Nephron progenitor cell (in vitro differentiated cells): ENCODE data around the gene TMPRSS13.

Source experiments
- DNase-seq: peaks from one replicate; pipeline ENCODE4 v3.0.0; 2021
- H3K27ac Mint-ChIP-seq: 2 replicates; pipeline ENCODE4 v1.8.0; 2021; ENCODE audit warnings: mild to moderate bottlenecking, moderate library complexity, mixed read lengths
- H3K27me3 Mint-ChIP-seq: 2 replicates; pipeline ENCODE4 v1.8.0; 2021; ENCODE audit warnings: mild to moderate bottlenecking, low read depth, mixed read lengths; ENCODE audit not compliant: poor library complexity
- H3K36me3 Mint-ChIP-seq: 2 replicates; pipeline ENCODE4 v1.8.0; 2021; ENCODE audit warnings: low read depth, mixed read lengths
- H3K4me1 Mint-ChIP-seq: 2 replicates; pipeline ENCODE4 v1.8.0; 2021; ENCODE audit warnings: mixed read lengths
- H3K4me3 Mint-ChIP-seq: 2 replicates; pipeline ENCODE4 v1.8.0; 2021; ENCODE audit warnings: mild to moderate bottlenecking, moderate library complexity, mixed read lengths
- H3K9me3 Mint-ChIP-seq: 2 replicates; pipeline ENCODE4 v1.8.0; 2021; ENCODE audit warnings: mild to moderate bottlenecking, moderate library complexity, mixed read lengths
- TF ChIP-seq, protein P1 (sequence below): fragments of 200-600 bp; sonication (generic); IDR thresholded peaks from 2 replicates; pipeline ENCODE4 v1.5.0; 2021; ENCODE audit warnings: antibody characterized with exemption

Gene TMPRSS13

DNA sequence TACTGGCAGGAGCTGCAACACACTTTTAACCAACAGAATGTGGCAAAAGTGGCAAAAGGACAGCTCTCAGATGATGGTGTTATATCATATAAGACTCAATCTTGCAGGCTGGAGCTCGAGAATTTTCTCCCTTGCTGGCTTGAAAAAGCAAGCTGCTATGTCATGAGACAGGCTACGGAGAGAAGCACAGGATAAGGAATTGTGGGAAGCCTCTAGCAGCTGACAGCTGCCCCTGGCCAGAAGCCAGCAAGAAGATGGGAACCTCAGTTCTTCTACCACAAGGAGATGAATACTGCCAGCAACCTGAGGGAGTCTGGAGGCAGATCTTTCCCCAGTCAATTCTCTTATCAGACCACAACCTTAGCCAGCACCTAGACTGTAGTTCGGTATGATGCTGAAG is 77.3 kb downstream of the TMPRSS13 start:
- H3K4me1 Mint-ChIP-seq, result peaks cover 25% of the 10 kb centered on the region

DNA sequence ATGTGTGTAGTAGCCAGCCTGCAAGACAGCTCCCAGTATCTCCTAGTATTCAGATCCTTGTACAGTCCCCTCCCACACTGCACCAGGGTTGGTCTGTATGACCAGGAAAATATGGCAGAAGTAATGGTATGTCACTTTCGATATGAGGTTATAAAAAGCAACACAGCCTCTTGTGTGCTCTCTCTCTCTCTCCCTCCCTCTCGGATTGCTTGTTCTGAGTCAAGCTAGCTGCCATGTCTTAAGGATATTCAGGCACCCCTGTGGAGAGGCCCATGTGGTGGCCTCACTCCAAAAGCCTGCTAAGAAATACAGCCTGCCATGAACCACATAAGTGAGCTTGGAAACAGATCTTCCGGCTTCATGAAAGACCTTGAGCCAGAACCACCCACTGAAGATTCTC is 78.1 kb downstream of the TMPRSS13 start:
- H3K36me3 Mint-ChIP-seq, result peaks cover 56% of the 10 kb centered on the region
- H3K4me1 Mint-ChIP-seq, result peaks cover 19% of the 10 kb centered on the region
- no peak for DNase-seq
- TF ChIP-seq, protein P1, sequence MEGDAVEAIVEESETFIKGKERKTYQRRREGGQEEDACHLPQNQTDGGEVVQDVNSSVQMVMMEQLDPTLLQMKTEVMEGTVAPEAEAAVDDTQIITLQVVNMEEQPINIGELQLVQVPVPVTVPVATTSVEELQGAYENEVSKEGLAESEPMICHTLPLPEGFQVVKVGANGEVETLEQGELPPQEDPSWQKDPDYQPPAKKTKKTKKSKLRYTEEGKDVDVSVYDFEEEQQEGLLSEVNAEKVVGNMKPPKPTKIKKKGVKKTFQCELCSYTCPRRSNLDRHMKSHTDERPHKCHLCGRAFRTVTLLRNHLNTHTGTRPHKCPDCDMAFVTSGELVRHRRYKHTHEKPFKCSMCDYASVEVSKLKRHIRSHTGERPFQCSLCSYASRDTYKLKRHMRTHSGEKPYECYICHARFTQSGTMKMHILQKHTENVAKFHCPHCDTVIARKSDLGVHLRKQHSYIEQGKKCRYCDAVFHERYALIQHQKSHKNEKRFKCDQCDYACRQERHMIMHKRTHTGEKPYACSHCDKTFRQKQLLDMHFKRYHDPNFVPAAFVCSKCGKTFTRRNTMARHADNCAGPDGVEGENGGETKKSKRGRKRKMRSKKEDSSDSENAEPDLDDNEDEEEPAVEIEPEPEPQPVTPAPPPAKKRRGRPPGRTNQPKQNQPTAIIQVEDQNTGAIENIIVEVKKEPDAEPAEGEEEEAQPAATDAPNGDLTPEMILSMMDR, result no peak
- no peak overlapping the region for H3K27ac Mint-ChIP-seq
- peaks cover 13% of the 10 kb centered on the region for H3K27me3 Mint-ChIP-seq
- peaks cover 44% of the 10 kb centered on the region for H3K9me3 Mint-ChIP-seq
- H3K4me3 Mint-ChIP-seq, result no peak overlapping the region

More for the DNA sequence above, 77.3 kb downstream of the TMPRSS13 start:
- TF ChIP-seq, protein P1, result no peak
- DNase-seq, result no peak
- Mint-ChIP-seq H3K36me3 (peaks cover 54% of the 10 kb centered on the region), H3K27ac (no peak overlapping the region), H3K9me3 (peaks cover 44% of the 10 kb centered on the region), H3K4me3 (no peak overlapping the region), H3K27me3 (peaks cover 13% of the 10 kb centered on the region)
